ENCODE results near the gene LMCD1. TPM values are rescaled to one million over a fixed set of nuclear protein-coding genes. Genes with fewer than 3 reads are reported as not detected.

The LMCD1 gene
- total and polyA plus RNA-seq, 2 donors (not counting 1 experiment from before 2014, with no cell fraction given): 1.4 to 4.9 TPM

DNA sequence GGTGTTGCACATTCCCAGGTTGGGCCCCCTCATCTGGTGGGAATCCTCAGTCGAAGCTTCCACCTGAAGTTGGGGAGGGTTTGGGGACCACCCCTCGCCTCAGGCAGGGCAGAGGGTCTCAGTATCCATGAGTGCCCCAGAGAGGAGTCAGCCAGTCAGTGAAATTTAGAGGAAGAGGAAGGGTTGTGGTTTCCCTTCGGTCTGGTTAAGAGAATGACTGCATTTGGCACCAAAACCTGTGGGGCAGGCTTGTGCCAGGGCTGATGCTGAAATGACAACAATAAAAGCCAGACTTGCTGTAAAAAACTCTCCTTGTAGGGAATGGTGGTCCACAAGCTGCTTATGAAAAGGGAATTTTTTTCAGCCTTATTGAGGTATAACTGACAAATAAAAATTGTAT lies 22.6 kb downstream of the LMCD1 start:
- no peaks in the 10 kb centered on the region for H3K27me3 Mint-ChIP-seq
- no peak overlapping the region for H3K4me2 ChIP-seq (replicated peaks; ENCODE audit: low read depth, low read length, poor library complexity, severe bottlenecking)
- H3K27ac ChIP-seq (ENCODE audit: low read length in 2 of 2): no peak overlapping the region
- no peaks in the 10 kb centered on the region for H3K36me3 ChIP-seq (replicated peaks in 1 of 2; ENCODE audit: control extremely low read depth in 1 of 2, control insufficient read depth in 1 of 2, extremely low read depth in 1 of 2, insufficient read depth in 2 of 2, low read length in 1 of 2)
- POLR2A ChIA-PET: no interaction called here
- no peak overlapping the region for H2AFZ ChIP-seq (ENCODE audit: insufficient read depth, low read depth, low read length, poor library complexity, severe bottlenecking)
- H3K4me1 ChIP-seq (ENCODE audit: control insufficient read depth in 2 of 2, insufficient read depth in 2 of 2, low read length in 2 of 2): no peaks in the 10 kb centered on the region
- no peaks in the 10 kb centered on the region for H3K9me3 ChIP-seq (ENCODE audit: control extremely low read depth in 1 of 3, control insufficient read depth in 2 of 3, insufficient read depth in 1 of 3, low read length in 2 of 3)
- H3K79me2 ChIP-seq (ENCODE audit: control insufficient read depth, insufficient read depth, low read length): no peaks in the 10 kb centered on the region
- no peak overlapping the region for H3K27ac Mint-ChIP-seq
- CTCF ChIA-PET: no interaction called here
- no peak overlapping the region for H3K9ac ChIP-seq (ENCODE audit: low read length)
- no peaks in the 10 kb centered on the region for H4K20me1 ChIP-seq (ENCODE audit: control insufficient read depth, insufficient read depth, low read length, poor library complexity, severe bottlenecking)
- H3K27me3 ChIP-seq (replicated peaks in 1 of 4; ENCODE audit: control extremely low read depth in 1 of 4, control insufficient read depth in 3 of 4, insufficient read depth in 4 of 4, low read length in 3 of 4): no peaks in the 10 kb centered on the region
- no peak for DNase-seq
- WGBS (ENCODE audit: insufficient coverage): 26% methylated on average over 3 of the region's 3 CpGs
- no peak for ATAC-seq (ENCODE audit: low read depth)
- no peak overlapping the region for H3K4me3 Mint-ChIP-seq
- no peaks in the 10 kb centered on the region for H3K9me3 Mint-ChIP-seq (ENCODE audit: insufficient read depth)
- no peak overlapping the region for H3K4me3 ChIP-seq (ENCODE audit: control extremely low read depth in 1 of 5, extremely low read depth in 1 of 5, insufficient read depth in 1 of 5, low read depth in 2 of 5, low read length in 4 of 5)
- no peaks in the 10 kb centered on the region for H3K4me1 Mint-ChIP-seq
- intact Hi-C loops (cut with micrococcal nuclease): no loop called here
- TF ChIP-seq, protein P1, sequence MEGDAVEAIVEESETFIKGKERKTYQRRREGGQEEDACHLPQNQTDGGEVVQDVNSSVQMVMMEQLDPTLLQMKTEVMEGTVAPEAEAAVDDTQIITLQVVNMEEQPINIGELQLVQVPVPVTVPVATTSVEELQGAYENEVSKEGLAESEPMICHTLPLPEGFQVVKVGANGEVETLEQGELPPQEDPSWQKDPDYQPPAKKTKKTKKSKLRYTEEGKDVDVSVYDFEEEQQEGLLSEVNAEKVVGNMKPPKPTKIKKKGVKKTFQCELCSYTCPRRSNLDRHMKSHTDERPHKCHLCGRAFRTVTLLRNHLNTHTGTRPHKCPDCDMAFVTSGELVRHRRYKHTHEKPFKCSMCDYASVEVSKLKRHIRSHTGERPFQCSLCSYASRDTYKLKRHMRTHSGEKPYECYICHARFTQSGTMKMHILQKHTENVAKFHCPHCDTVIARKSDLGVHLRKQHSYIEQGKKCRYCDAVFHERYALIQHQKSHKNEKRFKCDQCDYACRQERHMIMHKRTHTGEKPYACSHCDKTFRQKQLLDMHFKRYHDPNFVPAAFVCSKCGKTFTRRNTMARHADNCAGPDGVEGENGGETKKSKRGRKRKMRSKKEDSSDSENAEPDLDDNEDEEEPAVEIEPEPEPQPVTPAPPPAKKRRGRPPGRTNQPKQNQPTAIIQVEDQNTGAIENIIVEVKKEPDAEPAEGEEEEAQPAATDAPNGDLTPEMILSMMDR (IDR thresholded peaks at IDR 0.05): no peak
- no peak for TF ChIP-seq EZH2 (IDR thresholded peaks at IDR 0.05; ENCODE audit: borderline replicate concordance, insufficient read depth, low read depth, low read length, poor library complexity, severe bottlenecking)

DNA sequence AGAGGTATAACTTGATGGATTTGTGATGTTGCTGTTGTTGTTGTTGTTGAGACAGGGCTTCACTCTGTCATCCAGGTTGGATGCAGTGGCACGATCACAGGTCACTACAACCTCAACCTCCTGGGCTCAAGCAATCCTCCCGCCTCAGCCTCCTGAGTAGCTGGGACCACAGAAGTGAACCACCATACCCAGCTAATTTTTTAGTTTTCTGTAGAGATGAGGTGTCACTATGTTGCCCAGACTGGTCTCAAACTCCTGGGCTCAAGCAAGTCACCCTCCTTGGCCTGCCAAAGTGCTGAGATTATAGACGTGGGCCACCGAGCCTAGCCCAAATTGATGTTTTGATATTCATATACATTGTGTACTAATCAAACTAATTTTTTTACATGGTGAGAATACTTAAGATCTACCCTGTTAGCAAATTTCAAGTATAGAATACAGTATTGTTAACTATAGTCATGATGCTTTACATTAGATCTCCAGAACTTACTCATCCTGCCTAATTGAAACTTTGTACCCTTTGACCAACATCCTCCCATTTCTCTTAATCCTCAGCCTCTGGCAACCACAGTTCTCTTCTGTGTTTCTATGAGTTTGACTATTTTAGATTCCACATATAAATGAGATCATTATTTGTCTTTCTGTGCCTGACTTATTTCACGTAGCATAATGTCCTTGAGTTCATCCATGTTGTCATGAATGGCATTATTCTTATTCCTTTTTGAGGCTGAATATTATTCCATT lies 23.2 kb downstream of the LMCD1 start:
- Mint-ChIP-seq H3K27ac (no peak overlapping the region), H3K9me3 (ENCODE audit: insufficient read depth) (no peaks in the 10 kb centered on the region), H3K27me3 (no peaks in the 10 kb centered on the region), H3K4me3 (no peak overlapping the region), H3K4me1 (no peaks in the 10 kb centered on the region)
- no peak overlapping the region for H3K4me3 ChIP-seq (ENCODE audit: control extremely low read depth in 1 of 5, extremely low read depth in 1 of 5, insufficient read depth in 1 of 5, low read depth in 2 of 5, low read length in 4 of 5)
- H3K9ac ChIP-seq (ENCODE audit: low read length): no peak overlapping the region
- no peaks in the 10 kb centered on the region for H3K27me3 ChIP-seq (replicated peaks in 1 of 4; ENCODE audit: control extremely low read depth in 1 of 4, control insufficient read depth in 3 of 4, insufficient read depth in 4 of 4, low read length in 3 of 4)
- H3K4me1 ChIP-seq (ENCODE audit: control insufficient read depth in 2 of 2, insufficient read depth in 2 of 2, low read length in 2 of 2): no peaks in the 10 kb centered on the region
- WGBS (ENCODE audit: insufficient coverage): 82% methylated on average over 2 of the region's 5 CpGs
- H4K20me1 ChIP-seq (ENCODE audit: control insufficient read depth, insufficient read depth, low read length, poor library complexity, severe bottlenecking): no peaks in the 10 kb centered on the region
- no peak overlapping the region for H3K27ac ChIP-seq (ENCODE audit: low read length in 2 of 2)
- ChIA-PET CTCF (no interaction called here), POLR2A (no interaction called here)
- DNase-seq (no peak), ATAC-seq (ENCODE audit: low read depth) (no peak)
- no peaks in the 10 kb centered on the region for H3K36me3 ChIP-seq (replicated peaks in 1 of 2; ENCODE audit: control extremely low read depth in 1 of 2, control insufficient read depth in 1 of 2, extremely low read depth in 1 of 2, insufficient read depth in 2 of 2, low read length in 1 of 2)
- TF ChIP-seq EZH2 (IDR thresholded peaks at IDR 0.05; ENCODE audit: borderline replicate concordance, insufficient read depth, low read depth, low read length, poor library complexity, severe bottlenecking): no peak
- TF ChIP-seq, protein P1 (IDR thresholded peaks at IDR 0.05): no peak
- no peak overlapping the region for H2AFZ ChIP-seq (ENCODE audit: insufficient read depth, low read depth, low read length, poor library complexity, severe bottlenecking)
- H3K79me2 ChIP-seq (ENCODE audit: control insufficient read depth, insufficient read depth, low read length): no peaks in the 10 kb centered on the region
- intact Hi-C loops (cut with micrococcal nuclease): no loop called here
- H3K9me3 ChIP-seq (ENCODE audit: control extremely low read depth in 1 of 3, control insufficient read depth in 2 of 3, insufficient read depth in 1 of 3, low read length in 2 of 3): no peaks in the 10 kb centered on the region
- H3K4me2 ChIP-seq (replicated peaks; ENCODE audit: low read depth, low read length, poor library complexity, severe bottlenecking): no peak overlapping the region
